ENCODE results near the gene EXOSC5. TPM values are rescaled to one million over a fixed set of nuclear protein-coding genes. Genes with fewer than 3 reads are reported as not detected.
A peak's percentile ranks its signal among the peaks of the same experiment; 100 is the strongest.

Gene EXOSC5
- total and polyA plus RNA-seq, 9 of the 15 experiments (the other 6 are each of a cell fraction or from before 2014, with no cell fraction given): 10.9 to 75.5 (median 37.8) TPM

GRCh38 chr19:41353466-41354342 lies 43.5 kb downstream of the EXOSC5 start, which contains the start of gene TGFB1 (continued):
- TF ChIP-seq U2AF1 (optimal IDR thresholded peaks at IDR 0.05; ENCODE audit: low read depth, low read length) (peak; percentile 79), ELK1 (CRISPR knock-in tag; IDR thresholded peaks at IDR 0.05) (no peak), SP1 (CRISPR knock-in tag; IDR thresholded peaks at IDR 0.05) (peak; percentile 92), SMAD4 (CRISPR knock-in tag; conservative IDR thresholded peaks at IDR 0.05) (peak; percentile 97), SNAPC5 (CRISPR knock-in tag; IDR thresholded peaks at IDR 0.05) (no peak), ZNF785 (CRISPR knock-in tag; IDR thresholded peaks at IDR 0.05) (no peak), CEBPZ (IDR thresholded peaks at IDR 0.05; ENCODE audit: borderline replicate concordance, low read depth, low read length) (no peak), CHD2 (IDR thresholded peaks at IDR 0.05; ENCODE audit: low read depth, low read length) (peak; percentile 84), CTBP1 (IDR thresholded peaks at IDR 0.05; ENCODE audit: borderline replicate concordance) (no peak), SOX6 (IDR thresholded peaks at IDR 0.05) (peak; percentile 26; the same call in 1 of the 2 replicates), POLR2AphosphoS2 (IDR thresholded peaks at IDR 0.05; ENCODE audit: low read length) (no peak), EWSR1 (IDR thresholded peaks at IDR 0.05; ENCODE audit: borderline replicate concordance, low read depth, partially characterized antibody) (no peak), CGGBP1 (CRISPR knock-in tag; IDR thresholded peaks at IDR 0.05) (peak; percentile 74; the same call in 1 of the 2 replicates), SMARCC2 (IDR thresholded peaks at IDR 0.05; ENCODE audit: low read depth) (no peak), TFE3 (CRISPR knock-in tag; IDR thresholded peaks at IDR 0.05) (no peak), SMARCA5 (IDR thresholded peaks at IDR 0.05) (no peak), NCOA2 (IDR thresholded peaks at IDR 0.05; ENCODE audit: partially characterized antibody in 2 of 2) (no peak), ATF2 (CRISPR knock-in tag; IDR thresholded peaks at IDR 0.05) (no peak), USF1 (CRISPR knock-in tag; IDR thresholded peaks at IDR 0.05) (no peak)
